Fibroblast of mammary gland (primary cell): Measurements from ENCODE around the gene MCEMP1.

Experiments
- DNase-seq: peaks from one replicate; pipeline ENCODE4 v3.0.0-alpha.2; 2010; ENCODE audit warnings: low read depth
- H3K4me3 ChIP-seq: 2 replicates; pipeline ENCODE4 v1.5.1; 2011; ENCODE audit warnings: low read depth, mild to moderate bottlenecking, low read length, moderate library complexity; ENCODE audit not compliant: control insufficient read depth
- TF ChIP-seq, protein P1 (sequence below): conservative IDR thresholded peaks from 2 replicates; pipeline ENCODE4 v1.5.1; 2011; ENCODE audit warnings: low read depth, low read length, inconsistent platforms; ENCODE audit not compliant: control insufficient read depth, insufficient read depth

MCEMP1 gene

DNA sequence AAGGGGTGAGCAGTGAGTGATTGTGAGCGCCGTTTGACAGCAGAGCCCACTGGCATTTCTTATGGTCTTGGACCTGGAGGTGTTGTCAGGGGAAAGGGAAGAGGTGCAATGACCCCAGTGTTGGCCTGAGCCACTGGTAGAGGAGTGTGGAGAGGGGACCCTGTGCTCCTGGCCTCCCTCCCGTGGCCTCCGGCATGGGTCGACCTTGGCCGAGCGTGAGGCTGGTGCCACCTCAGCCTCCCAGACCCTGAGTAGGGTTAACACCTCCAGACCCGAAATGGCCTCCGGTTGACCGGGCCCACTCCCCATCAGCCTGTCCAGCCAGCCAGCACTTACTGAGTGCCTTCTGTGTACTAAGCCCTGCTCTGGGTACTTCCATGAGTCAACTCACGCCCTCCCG, 10.3 kb downstream of the MCEMP1 start:
- no peak overlapping the region for H3K4me3 ChIP-seq
- TF ChIP-seq, protein P1, sequence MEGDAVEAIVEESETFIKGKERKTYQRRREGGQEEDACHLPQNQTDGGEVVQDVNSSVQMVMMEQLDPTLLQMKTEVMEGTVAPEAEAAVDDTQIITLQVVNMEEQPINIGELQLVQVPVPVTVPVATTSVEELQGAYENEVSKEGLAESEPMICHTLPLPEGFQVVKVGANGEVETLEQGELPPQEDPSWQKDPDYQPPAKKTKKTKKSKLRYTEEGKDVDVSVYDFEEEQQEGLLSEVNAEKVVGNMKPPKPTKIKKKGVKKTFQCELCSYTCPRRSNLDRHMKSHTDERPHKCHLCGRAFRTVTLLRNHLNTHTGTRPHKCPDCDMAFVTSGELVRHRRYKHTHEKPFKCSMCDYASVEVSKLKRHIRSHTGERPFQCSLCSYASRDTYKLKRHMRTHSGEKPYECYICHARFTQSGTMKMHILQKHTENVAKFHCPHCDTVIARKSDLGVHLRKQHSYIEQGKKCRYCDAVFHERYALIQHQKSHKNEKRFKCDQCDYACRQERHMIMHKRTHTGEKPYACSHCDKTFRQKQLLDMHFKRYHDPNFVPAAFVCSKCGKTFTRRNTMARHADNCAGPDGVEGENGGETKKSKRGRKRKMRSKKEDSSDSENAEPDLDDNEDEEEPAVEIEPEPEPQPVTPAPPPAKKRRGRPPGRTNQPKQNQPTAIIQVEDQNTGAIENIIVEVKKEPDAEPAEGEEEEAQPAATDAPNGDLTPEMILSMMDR = no peak
- DNase-seq = no peak

DNA sequence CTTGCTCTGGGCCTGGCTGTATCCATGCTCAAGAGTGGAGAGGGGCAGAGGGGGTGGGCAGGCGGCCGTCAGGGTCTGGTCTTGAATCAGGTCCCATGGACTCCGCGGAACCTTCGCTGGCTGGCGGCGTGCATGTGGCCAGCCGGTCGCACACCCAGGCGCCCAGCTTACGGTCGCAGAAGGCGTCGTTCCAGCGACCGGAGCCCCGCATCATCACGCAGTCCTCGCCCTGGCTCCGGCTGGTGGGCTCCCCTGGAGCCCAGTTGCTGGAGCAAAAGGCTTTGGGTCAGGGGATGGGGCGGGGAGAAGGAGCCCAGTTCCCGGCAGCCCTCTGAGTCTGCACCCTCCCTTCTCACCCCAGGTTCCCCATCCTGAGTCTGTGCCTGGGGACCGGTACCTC, 12.3 kb downstream of the MCEMP1 start:
- no peak for DNase-seq
- TF ChIP-seq, protein P1 = no peak
- no peak overlapping the region for H3K4me3 ChIP-seq

DNA sequence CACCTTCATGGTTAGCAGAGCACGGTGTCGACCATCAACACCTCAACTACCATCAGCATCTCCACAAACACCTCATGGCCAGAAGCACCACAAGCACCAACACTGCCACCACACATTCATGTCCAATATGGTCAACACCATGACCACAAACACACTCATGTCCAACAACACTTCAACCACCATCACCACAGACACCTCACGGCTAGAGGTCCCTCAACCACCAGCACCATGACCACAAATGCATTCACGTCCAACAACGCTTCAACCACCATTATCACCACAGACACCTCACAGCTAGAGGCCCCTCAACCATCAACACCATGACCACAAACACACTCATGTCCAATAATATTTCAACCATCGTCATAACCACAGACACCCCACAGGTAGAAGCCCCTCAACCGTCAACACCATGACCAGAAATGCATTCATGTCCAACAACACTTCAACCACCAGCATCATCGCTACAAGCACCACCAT, 13.9 kb downstream of the MCEMP1 start:
- DNase-seq = no peak
- H3K4me3 ChIP-seq = no peak overlapping the region
- TF ChIP-seq, protein P1 = no peak

DNA sequence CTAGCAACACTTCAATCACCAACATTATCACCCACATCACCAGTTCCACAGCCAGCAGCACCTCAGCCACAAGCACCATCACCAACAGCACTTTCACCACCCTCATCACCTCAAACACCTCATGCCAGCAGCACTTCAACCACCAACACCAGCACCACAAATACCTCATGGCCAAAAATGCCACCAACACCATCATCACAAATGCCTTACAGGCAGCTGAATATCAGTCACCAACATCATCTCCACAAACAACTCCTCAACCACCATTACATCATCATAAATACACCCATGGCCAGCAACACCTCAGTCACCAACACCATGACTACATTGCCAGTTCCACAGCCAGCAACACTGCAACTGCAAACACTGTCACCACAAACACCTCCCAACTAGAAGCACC, 14.6 kb downstream of the MCEMP1 start:
- TF ChIP-seq, protein P1 = no peak
- H3K4me3 ChIP-seq = no peak overlapping the region
- no peak for DNase-seq

DNA sequence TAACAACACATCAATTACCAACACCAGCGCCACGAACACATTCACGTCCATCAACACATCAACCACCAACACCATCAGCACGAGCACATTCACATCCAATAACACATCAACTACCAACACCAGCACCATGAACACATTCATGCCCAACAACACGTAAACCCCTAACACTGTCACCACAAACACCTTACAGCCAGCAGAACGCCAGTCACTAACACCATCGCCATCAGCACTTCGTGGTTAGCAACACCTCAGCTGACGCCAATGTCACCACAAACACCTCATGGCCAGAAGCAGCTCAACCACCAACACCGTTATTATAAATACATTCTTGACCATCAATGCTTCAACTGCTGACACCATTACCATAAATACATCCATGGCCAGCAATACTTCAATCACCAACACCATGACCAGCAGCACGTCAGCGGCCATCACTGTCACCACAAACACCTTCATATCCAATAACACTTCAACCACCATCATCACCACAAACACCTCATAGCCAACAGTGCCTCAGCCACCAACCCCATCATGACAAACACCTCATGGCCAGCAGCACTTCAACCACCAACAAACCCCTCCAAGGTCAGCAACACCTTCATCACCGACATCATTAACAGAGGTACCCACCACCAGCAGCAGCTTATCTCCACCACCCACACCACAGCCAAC, 15.7 kb downstream of the MCEMP1 start:
- DNase-seq = no peak
- H3K4me3 ChIP-seq = no peak overlapping the region
- TF ChIP-seq, protein P1 = no peak

DNA sequence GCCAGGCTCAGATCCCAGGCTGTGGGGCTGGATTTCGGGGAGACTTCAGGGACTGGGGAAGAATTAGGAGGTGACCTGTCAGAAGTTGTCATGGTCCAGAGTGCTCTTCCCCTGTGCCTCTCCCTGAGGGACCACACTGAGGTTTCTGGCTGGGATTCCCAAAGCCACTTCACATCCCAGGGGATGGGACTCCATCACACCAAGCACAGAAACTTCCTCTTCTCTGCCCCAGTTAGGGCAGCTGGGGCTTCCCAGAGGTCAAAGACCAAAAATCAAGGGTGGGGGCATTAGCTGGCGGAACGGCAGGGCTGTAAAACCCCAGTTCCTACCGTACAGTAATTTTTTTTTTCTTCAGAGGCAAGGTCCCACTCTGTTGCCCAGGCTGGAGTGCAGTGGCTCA, 17.6 kb downstream of the MCEMP1 start:
- TF ChIP-seq, protein P1 = no peak
- DNase-seq = no peak
- no peak overlapping the region for H3K4me3 ChIP-seq
